Measurements from ENCODE around the gene FAM72D.
"Not testable (repeated sequence)": the region's sequence is repeated elsewhere in the genome, so short reads cannot be mapped to it uniquely, and the experiment has no call there.

DNA sequence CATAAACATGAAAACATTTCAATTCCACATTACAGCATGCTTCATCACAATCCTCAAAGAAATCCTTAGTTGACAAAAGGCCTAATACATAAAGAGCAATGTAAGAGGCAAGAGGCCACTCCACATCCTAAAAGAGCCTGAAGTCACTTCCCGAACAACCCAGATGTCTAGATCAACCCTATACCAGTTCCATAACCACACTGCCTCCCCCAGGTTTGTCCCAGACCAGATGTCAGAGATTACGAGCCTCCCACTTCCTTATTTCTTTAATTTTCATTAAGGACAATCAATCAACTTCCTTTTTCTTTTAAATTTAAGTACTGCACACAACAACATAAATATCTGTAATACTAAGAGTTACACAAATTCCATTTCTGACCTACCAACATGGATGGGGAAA is 16.0 kb upstream of the FAM72D start:
- TF ChIP-seq, protein P1, sequence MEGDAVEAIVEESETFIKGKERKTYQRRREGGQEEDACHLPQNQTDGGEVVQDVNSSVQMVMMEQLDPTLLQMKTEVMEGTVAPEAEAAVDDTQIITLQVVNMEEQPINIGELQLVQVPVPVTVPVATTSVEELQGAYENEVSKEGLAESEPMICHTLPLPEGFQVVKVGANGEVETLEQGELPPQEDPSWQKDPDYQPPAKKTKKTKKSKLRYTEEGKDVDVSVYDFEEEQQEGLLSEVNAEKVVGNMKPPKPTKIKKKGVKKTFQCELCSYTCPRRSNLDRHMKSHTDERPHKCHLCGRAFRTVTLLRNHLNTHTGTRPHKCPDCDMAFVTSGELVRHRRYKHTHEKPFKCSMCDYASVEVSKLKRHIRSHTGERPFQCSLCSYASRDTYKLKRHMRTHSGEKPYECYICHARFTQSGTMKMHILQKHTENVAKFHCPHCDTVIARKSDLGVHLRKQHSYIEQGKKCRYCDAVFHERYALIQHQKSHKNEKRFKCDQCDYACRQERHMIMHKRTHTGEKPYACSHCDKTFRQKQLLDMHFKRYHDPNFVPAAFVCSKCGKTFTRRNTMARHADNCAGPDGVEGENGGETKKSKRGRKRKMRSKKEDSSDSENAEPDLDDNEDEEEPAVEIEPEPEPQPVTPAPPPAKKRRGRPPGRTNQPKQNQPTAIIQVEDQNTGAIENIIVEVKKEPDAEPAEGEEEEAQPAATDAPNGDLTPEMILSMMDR (IDR thresholded peaks at IDR 0.05) = not testable (repeated sequence)
- TF ChIP-seq POLR2A, EP300 (IDR thresholded peaks at IDR 0.05): not testable (repeated sequence)
